ENCODE results near the gene SVBP.

GRCh38 chr1:42860339-42861013, 43.3 kb upstream of the SVBP start:
- TF ChIP-seq GATA2 (IDR thresholded peaks at IDR 0.05; ENCODE audit: insufficient read depth, insufficient read length, low read depth, low read length) = no peak
- TF ChIP-seq, protein P1, sequence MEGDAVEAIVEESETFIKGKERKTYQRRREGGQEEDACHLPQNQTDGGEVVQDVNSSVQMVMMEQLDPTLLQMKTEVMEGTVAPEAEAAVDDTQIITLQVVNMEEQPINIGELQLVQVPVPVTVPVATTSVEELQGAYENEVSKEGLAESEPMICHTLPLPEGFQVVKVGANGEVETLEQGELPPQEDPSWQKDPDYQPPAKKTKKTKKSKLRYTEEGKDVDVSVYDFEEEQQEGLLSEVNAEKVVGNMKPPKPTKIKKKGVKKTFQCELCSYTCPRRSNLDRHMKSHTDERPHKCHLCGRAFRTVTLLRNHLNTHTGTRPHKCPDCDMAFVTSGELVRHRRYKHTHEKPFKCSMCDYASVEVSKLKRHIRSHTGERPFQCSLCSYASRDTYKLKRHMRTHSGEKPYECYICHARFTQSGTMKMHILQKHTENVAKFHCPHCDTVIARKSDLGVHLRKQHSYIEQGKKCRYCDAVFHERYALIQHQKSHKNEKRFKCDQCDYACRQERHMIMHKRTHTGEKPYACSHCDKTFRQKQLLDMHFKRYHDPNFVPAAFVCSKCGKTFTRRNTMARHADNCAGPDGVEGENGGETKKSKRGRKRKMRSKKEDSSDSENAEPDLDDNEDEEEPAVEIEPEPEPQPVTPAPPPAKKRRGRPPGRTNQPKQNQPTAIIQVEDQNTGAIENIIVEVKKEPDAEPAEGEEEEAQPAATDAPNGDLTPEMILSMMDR (IDR thresholded peaks at IDR 0.05; ENCODE audit: extremely low read depth in 1 of 2, insufficient read depth in 1 of 2, low read depth in 1 of 2, low read length in 2 of 2) = no peak
- TF ChIP-seq POLR2A (IDR thresholded peaks at IDR 0.05; ENCODE audit: low read depth, low read length) = no peak
- no peak for TF ChIP-seq MYC (IDR thresholded peaks at IDR 0.05; ENCODE audit: low read depth, low read length)
- no peak for TF ChIP-seq POLR2AphosphoS5 (IDR thresholded peaks at IDR 0.05; ENCODE audit: insufficient read depth, low read depth, low read length)
